H54 (cell line): Measurements from ENCODE around the gene TMEM213.

Source experiments
- DNase-seq: peaks from one replicate; pipeline ENCODE4 v3.0.0; 2011; ENCODE audit warnings: low spot score, mixed read lengths; ENCODE audit not compliant: insufficient read length
- FAIRE-seq: peaks from 3 replicates; lab custom pipeline; 2011; peaks lifted over from hg19 to GRCh38; lab: Jason Lieb, UNC
- POLR2A ChIP-seq: IDR thresholded peaks from 2 replicates; pipeline ENCODE4 v1.6.1; 2011; ENCODE audit warnings: low read depth, mild to moderate bottlenecking, low read length

Gene TMEM213, protein sequence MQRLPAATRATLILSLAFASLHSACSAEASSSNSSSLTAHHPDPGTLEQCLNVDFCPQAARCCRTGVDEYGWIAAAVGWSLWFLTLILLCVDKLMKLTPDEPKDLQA

DNA sequence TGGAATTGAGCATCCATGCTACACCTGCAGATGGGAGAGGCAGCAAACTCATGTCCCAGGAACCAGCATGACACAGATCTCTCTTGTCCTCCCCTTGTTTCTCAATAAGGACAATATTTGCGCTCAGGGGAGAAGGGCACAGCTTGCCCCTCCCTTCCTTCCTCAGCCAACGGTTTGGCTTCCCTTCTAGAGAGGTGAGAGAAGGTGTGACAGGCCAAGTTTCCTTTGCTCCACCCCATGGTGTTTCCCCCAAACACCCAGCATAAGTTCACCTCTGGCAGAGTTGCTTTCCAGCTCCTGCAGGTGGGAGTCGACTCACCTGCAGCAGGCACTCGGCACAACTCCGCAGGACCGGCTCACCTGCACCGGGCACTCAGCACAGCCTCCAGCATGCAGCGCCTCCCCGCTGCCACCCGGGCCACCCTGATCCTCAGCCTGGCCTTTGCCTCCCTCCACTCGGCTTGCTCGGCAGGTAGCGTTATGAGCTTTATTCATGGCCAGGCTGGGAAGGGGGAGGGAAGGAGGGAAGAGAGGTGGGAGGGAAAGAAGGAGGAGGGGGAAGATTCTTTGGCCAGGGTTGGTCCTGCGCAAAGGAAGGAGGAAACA lies at the start of gene TMEM213, which contains the start of gene ATP6V0A4:
TMEM213 (plus strand) TSS at position 280 of the 606 bp plus-strand sequence; CDS start at position 391, 111 bp downstream.
ATP6V0A4 (minus strand) TSS at position 482 of the 606 bp plus-strand sequence. CDS start 26,949 bp downstream, outside the sequence.
- DNase-seq (no peak), FAIRE-seq (no peak)
- no peak for TF ChIP-seq POLR2A

DNA sequence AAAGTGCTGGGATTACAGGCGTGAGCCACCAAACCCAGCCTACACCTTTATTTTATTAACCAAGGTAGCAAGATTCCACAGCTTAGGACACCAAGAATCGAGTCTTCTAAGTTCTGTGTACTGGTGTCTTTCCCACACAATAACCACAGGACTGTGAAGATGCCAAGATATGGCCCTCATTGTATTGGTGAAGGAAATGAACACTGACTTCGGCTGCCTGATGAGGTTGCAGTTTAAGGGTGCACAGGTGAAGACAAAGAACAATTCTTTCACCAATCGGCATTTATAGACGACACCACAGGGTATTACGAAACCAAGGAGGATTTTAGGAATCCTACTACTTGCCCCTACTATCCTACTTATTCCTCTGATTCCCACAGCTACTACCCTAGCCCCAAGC lies 49.1 kb upstream of the TMEM213 start:
- FAIRE-seq: no peak
- no peak for TF ChIP-seq POLR2A
- no peak for DNase-seq

DNA sequence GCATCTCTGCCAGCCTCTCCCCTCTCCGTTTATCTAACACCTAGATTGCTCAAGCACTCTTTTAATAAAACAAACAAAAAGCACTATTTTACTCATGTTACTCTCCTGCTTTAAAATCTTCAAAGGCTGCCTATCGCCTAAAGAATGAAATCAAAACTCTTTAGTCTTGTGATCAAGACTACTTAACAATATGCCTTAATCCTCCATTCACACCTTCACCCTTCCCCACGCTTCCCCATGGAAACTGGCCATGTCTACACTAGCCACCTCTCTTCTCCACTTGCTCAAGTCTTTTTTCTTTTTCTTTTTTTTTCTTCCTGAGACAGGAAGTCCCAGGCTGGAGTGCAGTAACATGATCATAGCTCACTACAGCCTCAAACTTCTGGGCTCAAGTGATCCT lies 47.8 kb upstream of the TMEM213 start:
- no peak for DNase-seq

GRCh38 chr7:138750473-138750872 lies 47.3 kb upstream of the TMEM213 start:
- FAIRE-seq (no peak), DNase-seq (no peak)
- TF ChIP-seq POLR2A: no peak

More for the DNA sequence above, 47.8 kb upstream of the TMEM213 start:
- no peak for TF ChIP-seq POLR2A
- no peak for FAIRE-seq

DNA sequence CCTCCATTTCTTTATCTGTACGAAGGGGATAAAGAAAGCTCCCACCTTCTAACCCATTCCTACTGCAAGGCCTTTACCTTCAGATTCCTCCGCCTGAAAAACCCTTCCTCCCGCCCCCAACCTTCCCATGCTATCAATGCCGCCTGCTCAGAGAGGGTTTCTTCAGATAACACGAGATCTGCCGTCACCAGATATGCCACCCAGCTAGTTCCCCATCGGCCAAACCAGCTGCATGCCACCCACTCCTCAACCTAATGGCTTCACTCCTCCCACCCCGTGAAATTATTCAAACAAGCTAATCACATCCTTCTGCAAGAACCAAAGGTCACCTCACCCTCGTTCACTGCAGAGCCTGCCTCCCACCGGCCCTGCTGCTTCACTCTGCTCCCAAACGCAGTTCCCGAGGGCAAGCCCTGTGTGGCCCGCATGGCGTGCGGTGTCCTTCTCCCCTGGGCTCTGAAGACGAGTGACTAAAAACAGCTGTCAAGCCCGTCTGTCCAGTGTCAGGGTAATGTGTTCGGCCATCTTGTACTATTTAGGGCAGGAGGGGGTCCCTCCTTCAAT lies 46.8 kb upstream of the TMEM213 start:
- TF ChIP-seq POLR2A: no peak
- DNase-seq: no peak
- FAIRE-seq: no peak

DNA sequence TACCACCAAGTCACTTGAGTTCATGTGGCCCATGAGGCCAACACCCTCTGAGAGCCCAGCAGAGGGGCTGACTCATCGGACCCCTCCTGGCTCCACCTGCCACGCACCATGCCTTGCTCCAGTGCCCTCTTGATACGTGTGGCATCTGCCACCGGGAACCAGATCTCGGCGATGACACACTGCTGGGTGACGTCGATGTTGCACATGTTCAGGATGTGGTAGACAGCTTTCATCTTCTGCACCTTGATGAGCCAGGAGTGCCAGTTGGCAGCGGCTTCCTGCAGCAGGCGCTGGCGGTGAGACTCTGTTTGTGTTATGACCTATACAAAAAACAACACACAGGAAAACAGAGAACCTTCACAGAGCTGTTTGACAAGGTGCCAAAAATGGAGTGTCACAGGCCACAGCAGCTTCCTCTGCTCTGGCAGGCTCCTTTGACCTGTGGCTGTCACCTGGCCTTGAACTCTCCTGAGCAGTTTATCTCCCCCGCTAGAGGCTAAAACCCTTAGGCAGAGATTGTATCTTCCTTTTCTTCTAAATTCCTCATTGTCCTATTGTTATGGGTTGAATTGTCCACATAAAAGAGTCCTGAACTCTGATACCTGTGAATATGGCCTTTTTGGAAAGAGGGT lies 45.2 kb upstream of the TMEM213 start:
- no peak for TF ChIP-seq POLR2A
- FAIRE-seq (no peak), DNase-seq (peak; percentile 48)

GRCh38 chr7:138753150-138753518 lies 44.7 kb upstream of the TMEM213 start:
- TF ChIP-seq POLR2A: no peak
- no peak for FAIRE-seq

DNA sequence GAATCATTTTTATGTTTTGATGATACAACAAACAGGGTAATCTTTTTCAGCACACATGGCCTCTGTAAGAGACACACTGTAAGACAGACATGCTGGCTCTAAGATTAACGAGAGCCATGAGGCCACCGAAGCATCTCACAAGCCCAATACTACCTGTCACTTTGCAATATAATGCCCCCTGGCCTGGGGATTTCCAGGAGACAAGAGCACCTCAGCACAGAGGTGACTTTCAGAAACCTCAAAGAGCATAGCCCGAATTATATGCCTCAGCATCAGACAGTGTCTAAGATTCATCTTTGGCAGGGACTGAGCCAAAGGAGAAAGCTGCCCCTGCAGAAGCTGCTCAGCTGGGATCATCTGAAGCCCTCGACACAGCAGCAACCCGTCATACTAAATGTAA lies 44.2 kb upstream of the TMEM213 start:
- TF ChIP-seq POLR2A: no peak
- FAIRE-seq: no peak
- DNase-seq: no peak

More at GRCh38 chr7:138753150-138753518, 44.7 kb upstream of the TMEM213 start:
- no peak for DNase-seq

DNA sequence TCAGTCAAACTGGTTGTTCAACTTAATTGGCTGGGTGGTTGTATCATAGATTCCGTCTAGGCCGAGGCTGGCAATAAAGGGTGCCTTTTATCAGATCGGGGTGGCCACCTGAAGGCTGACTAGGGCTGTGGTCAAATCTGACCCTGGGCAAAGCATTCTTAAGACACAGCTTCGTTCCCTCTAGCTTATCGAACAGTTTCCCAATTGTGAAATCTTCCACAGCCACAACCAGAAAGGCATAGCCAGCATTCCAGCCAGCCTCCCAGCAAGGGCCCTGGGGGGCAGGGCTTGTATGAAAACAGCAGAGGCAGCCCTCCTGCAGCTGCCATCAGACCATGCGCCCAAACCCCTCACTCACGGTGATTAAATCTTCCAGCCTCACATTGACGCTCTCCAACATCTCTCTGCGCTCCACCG lies 42.5 kb upstream of the TMEM213 start:
- FAIRE-seq: no peak
- no peak for TF ChIP-seq POLR2A
- DNase-seq: no peak

GRCh38 chr7:138755842-138756590 lies 41.8 kb upstream of the TMEM213 start:
- DNase-seq (no peak), FAIRE-seq (no peak)
- TF ChIP-seq POLR2A: no peak

- TF ChIP-seq POLR2A: no peak
- DNase-seq: no peak
- FAIRE-seq: no peak
These were observed 41.1 kb upstream of the TMEM213 start for GRCh38 chr7:138756591-138757242.

DNA sequence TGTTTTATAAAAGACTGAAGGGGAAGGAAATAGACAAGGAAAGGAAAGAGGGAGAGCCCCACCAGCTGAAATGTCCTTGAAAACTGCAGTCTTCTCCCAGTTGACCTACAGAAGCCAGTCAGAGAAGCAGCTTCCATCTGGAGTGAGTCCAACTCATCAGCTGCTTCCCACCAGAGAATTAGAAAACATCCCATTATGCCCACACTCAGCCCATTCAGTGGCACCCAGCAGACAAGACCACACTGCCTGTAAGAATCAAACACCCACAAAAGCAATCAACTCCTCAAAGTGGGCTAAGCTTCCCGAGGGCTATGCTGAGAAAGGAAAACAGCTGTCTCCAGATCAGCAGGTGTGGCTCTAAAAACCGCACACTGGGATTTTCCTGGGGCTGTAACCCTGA lies 29.6 kb upstream of the TMEM213 start:
- FAIRE-seq (no peak), DNase-seq (no peak)
- no peak for TF ChIP-seq POLR2A

- FAIRE-seq: no peak
- no peak for DNase-seq
- no peak for TF ChIP-seq POLR2A
These were observed 26.9 kb upstream of the TMEM213 start for GRCh38 chr7:138770904-138771303.
